Mucosa of descending colon (tissue), 3 donors: ENCODE results near the gene DOCK2. TPM values are rescaled to one million over a fixed set of nuclear protein-coding genes. Genes with fewer than 3 reads are reported as not detected.

Source experiments
- ATAC-seq: fragments of 200-7000 bp; cut with Tn5 transposase; one replicate; pipeline ENCODE4 v1.9.1; 2020; ENCODE audit warnings: mild to moderate bottlenecking, moderate library complexity
- DNase-seq, 3 donors: peaks; one replicate each; pipeline ENCODE4 v3.0.0-alpha.2; 2020
- H3K36me3 ChIP-seq: fragments of 200-600 bp; one replicate; pipeline ENCODE4 v1.8.0; 2021; ENCODE audit warnings: low read depth, mild to moderate bottlenecking
- H3K4me1 ChIP-seq: fragments of 200-600 bp; one replicate; pipeline ENCODE4 v1.8.0; 2021; ENCODE audit warnings: low read depth, mild to moderate bottlenecking
- H3K4me3 ChIP-seq: fragments of 200-600 bp; one replicate; pipeline ENCODE4 v1.8.0; 2021; ENCODE audit warnings: mild to moderate bottlenecking
- H3K9me3 ChIP-seq: fragments of 200-600 bp; one replicate; pipeline ENCODE4 v1.8.0; 2021; ENCODE audit warnings: mild to moderate bottlenecking
- CTCF ChIP-seq: fragments of 200-600 bp; IDR thresholded peaks from one replicate; pipeline ENCODE4 v1.8.0; 2022; ENCODE audit warnings: antibody characterized with exemption, mild to moderate bottlenecking
- intact Hi-C, 2 donors: fragments of 100-400 bp; cut with DNase I in 1 of 2; cut with micrococcal nuclease in 1 of 2; formaldehyde crosslinking; loops; one replicate each; pipeline versions ENCODE4 v1.11.0 to v1.11.1; 2022; cut with DNase I, micrococcal nuclease
- total RNA-seq, 3 donors: library from RNA; stranded (reverse); fragmentation: NEBNext Ultra II Directional in 2 of 3; extraction: Animal tissue kit (Norgen Biotek cat#: 25700) in 2 of 3; gene quantifications; one replicate each; pipeline versions ENCODE4 v1.2.1 to v1.2.4, GENCODE V29; 2021 to 2023
- donor health status: DM: no; HTN: no; CAD: no; lungs with moderate emphysema.
- donor health status: DM: no; HTN: no; CAD: no.
- donor health status: DM: no; HTN: yes; CAD: no.

DOCK2 gene
- total RNA-seq, 3 donors from 2014 or later = 7.2 to 20.1 (median 18.1) TPM

DNA sequence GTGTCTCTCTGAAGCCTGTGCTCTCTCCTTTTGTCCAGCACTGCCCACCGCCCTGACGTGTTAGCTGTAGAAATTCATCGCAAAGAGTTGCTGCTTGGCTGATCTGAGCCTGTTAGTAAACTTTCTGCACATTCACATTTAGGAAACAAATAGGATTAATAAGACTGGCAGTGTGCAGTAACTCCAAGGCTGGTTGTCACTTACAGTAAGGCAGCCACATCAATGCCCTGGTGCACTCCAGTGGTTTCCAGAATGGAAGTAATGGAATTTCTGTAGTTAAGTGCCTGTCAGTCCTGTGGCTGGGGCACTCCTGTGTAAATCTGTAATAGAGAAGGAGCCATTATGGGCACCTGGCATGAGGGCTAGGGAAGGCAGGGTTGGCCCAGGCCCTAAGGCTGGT is 70.6 kb downstream of the DOCK2 start:
- no peak overlapping the region for H3K4me3 ChIP-seq
- H3K36me3 ChIP-seq = no peaks in the 10 kb centered on the region
- ATAC-seq (no peak), DNase-seq (no peak)
- H3K9me3 ChIP-seq = no peaks in the 10 kb centered on the region
- intact Hi-C loops = no loop called here
- no peak for TF ChIP-seq CTCF
- no peaks in the 10 kb centered on the region for H3K4me1 ChIP-seq

DNA sequence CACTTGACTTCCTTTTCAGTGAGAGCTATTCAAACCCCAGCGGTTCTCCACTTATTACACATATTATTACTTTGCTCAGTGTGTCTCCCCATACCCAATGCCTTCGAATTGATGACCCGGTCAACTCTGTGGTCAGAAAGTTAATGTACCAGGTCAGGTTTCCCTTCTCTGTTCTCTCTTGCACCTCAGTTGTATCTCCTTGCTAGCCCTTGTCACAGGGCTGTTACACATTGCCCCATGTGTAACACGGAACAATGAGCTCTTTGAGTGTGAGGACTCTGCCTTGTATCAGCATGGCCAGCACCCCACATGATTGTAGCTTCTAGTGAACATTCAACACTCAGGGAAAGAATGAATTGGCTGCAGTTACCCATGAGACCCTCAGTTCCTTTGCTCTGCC is 73.6 kb downstream of the DOCK2 start:
- no peaks in the 10 kb centered on the region for H3K4me1 ChIP-seq
- no peak for ATAC-seq
- no peak for TF ChIP-seq CTCF
- no peak overlapping the region for H3K4me3 ChIP-seq
- intact Hi-C loops = no loop called here
- no peak for DNase-seq
- no peaks in the 10 kb centered on the region for H3K36me3 ChIP-seq
- H3K9me3 ChIP-seq = no peaks in the 10 kb centered on the region

- Histone ChIP-seq H3K9me3 (no peaks in the 10 kb centered on the region), H3K4me1 (no peaks in the 10 kb centered on the region), H3K36me3 (no peaks in the 10 kb centered on the region), H3K4me3 (no peak overlapping the region)
- no peak for DNase-seq
- no peak for TF ChIP-seq CTCF
- no peak for ATAC-seq
- intact Hi-C loops = no loop called here
Observed at GRCh38 chr5:169711551-169712225, 74.6 kb downstream of the DOCK2 start.

- Histone ChIP-seq H3K4me1 (no peaks in the 10 kb centered on the region), H3K4me3 (no peak overlapping the region), H3K9me3 (no peaks in the 10 kb centered on the region), H3K36me3 (no peaks in the 10 kb centered on the region)
- intact Hi-C loops = no loop called here
- TF ChIP-seq CTCF = no peak
- ATAC-seq = no peak
- no peak for DNase-seq
Observed at GRCh38 chr5:169712428-169712827, 75.4 kb downstream of the DOCK2 start.

- H3K36me3 ChIP-seq = no peaks in the 10 kb centered on the region
- no peak for TF ChIP-seq CTCF
- no peaks in the 10 kb centered on the region for H3K4me1 ChIP-seq
- intact Hi-C loops = no loop called here
- no peak for ATAC-seq
- H3K4me3 ChIP-seq = no peak overlapping the region
- no peaks in the 10 kb centered on the region for H3K9me3 ChIP-seq
- no peak for DNase-seq
Observed at GRCh38 chr5:169716287-169716686, 79.2 kb downstream of the DOCK2 start.

DNA sequence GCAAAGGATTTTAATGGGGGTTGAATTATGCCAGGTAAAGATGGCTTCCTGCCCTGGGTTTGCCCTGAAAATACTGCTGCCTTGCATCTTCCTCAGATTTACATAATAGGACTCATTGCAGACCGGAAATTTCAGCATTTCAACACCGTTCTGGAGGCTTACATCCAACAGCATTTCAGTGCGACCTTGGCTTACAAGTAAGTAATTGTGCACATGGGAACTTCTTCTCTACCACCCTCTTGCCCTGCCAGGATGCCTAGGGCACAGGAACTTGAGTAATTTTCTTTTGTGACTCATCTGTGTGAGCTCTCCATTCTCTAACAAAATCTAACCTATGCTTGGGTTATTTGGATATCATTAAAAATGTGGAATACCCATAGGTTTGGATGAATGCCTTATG is 80.2 kb downstream of the DOCK2 start:
- intact Hi-C loops = no loop called here
- H3K36me3 ChIP-seq = no peaks in the 10 kb centered on the region
- no peak for ATAC-seq

More for the DNA sequence above, 80.2 kb downstream of the DOCK2 start:
- H3K4me3 ChIP-seq = no peak overlapping the region
- H3K9me3 ChIP-seq = no peaks in the 10 kb centered on the region
- H3K4me1 ChIP-seq = no peaks in the 10 kb centered on the region
- DNase-seq = no peak
- no peak for TF ChIP-seq CTCF
